RWPE1 (cell line): ENCODE data around the gene HOOK2.

Source experiments
- CTCF ChIA-PET: fragments of 350-600 bp; sonication (Branson Sonifier 250); formaldehyde crosslinking; extraction: SDS; loops from one replicate; lab custom pipeline; 2021; lab: Yijun Ruan, JAX
- POLR2A ChIA-PET: fragments of 400-600 bp; formaldehyde crosslinking; extraction: SDS; loops from one replicate; lab custom pipeline; 2020; ENCODE audit warnings: antibody characterized with exemption; ENCODE audit not compliant: low non-redundant PET; lab: Yijun Ruan, JAX
- DNase-seq: peaks from one replicate; pipeline ENCODE4 v3.0.0; 2012; ENCODE audit warnings: low spot score
- H3K27ac ChIP-seq: fragments of 450-650 bp; 2 replicates; pipeline ENCODE4 v1.5.1; 2017
- TF ChIP-seq, protein P1 (sequence below): fragments of 450-650 bp; conservative IDR thresholded peaks from 2 replicates; pipeline ENCODE4 v1.5.1; 2017; ENCODE audit warnings: low read depth, mild to moderate bottlenecking

Gene HOOK2

DNA sequence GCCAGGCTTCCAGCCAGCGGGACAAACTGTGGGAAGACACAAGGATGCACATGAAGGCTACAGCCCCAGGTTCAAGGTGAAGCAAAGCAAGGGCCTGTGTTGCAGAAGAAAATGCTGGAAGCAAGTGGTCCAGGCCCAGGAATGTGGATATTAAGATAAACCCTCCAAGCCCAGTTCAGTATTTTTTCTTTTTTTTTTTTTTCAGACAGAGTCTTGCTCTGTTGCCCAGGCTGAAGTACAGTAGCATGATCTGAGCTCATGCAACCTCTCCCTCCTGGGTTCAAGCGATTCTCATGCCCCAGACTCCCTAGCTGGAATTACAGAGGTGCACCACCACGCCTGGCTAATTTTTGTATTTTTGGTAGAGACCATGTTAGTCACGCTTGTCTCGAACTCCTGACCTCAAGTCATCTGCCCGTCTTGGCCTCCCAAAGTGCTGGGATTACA, 21.8 kb upstream of the HOOK2 start:
- POLR2A ChIA-PET, result interaction anchor here (0.7 kb wide), 1 partner anchor 43 kb away, joined by 5 read pairs; no protein-coding TSS in a partner anchor

DNA sequence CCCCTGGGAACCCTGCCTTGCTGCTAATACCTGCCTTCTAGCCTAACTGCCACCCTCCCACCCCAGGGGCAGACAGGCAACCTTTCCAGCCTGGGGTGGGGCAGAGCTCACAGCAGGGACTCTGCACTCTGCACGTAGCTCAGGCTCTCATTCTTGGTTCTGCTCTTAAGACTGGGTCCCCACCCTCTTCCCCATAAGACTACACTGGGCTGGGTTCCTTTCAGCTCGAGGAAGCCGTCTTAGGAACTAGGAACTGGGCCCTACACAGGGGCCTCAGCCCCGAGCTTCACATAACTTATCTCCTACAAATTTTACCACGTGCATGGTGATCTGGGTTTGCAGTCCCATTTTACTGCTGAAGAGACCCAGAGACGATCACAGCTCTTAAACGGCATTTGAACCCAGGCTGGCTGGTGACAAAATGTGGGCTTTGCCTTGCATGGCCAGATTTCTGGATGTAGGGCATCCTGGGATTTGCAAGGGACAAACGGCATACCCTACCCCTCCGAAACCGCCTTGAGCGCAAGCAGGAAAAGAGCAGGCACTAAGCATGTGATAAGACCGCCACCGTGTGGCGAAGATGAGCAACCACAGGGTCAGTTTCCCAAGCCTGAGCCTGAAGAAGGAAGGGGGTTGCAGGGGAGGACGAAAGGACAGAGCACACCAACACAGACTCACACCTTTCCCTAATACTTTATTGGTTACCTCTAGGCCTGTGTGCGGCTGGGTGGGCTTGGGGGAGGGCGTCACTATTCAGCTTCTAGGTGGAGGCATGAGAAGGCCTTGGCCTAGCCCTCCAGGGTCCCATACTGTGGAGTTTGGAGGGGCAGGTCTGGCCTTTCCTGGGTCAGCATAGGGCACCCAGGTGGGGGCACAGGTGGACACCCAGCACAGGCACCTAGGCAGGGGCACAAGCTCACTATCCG, 21.1 kb upstream of the HOOK2 start:
- TF ChIP-seq, protein P1, sequence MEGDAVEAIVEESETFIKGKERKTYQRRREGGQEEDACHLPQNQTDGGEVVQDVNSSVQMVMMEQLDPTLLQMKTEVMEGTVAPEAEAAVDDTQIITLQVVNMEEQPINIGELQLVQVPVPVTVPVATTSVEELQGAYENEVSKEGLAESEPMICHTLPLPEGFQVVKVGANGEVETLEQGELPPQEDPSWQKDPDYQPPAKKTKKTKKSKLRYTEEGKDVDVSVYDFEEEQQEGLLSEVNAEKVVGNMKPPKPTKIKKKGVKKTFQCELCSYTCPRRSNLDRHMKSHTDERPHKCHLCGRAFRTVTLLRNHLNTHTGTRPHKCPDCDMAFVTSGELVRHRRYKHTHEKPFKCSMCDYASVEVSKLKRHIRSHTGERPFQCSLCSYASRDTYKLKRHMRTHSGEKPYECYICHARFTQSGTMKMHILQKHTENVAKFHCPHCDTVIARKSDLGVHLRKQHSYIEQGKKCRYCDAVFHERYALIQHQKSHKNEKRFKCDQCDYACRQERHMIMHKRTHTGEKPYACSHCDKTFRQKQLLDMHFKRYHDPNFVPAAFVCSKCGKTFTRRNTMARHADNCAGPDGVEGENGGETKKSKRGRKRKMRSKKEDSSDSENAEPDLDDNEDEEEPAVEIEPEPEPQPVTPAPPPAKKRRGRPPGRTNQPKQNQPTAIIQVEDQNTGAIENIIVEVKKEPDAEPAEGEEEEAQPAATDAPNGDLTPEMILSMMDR, result peak; percentile 90
- POLR2A ChIA-PET, result interaction anchor here (1.2 kb wide), 1 partner anchor 19 kb away, joined by 8 read pairs; no protein-coding TSS in a partner anchor
- CTCF ChIA-PET, result interaction anchor here (0.5 to 3.2 kb wide), 21 partner anchors 9 to 979 kb away, joined by 3 to 36 read pairs (median 4); partner anchors contain the start of genes BEST2 and GCDH
- DNase-seq, result peak; percentile 51
- peak overlapping the region; percentile 100 for H3K27ac ChIP-seq

More for the DNA sequence above, 21.8 kb upstream of the HOOK2 start:
- CTCF ChIA-PET, result interaction anchor here (1.0 to 3.2 kb wide), 6 partner anchors 20 to 50 kb away, joined by 3 to 36 read pairs (median 12); no protein-coding TSS in a partner anchor
- DNase-seq, result no peak
- peak overlapping the region; percentile 100 for H3K27ac ChIP-seq
- TF ChIP-seq, protein P1, result no peak

DNA sequence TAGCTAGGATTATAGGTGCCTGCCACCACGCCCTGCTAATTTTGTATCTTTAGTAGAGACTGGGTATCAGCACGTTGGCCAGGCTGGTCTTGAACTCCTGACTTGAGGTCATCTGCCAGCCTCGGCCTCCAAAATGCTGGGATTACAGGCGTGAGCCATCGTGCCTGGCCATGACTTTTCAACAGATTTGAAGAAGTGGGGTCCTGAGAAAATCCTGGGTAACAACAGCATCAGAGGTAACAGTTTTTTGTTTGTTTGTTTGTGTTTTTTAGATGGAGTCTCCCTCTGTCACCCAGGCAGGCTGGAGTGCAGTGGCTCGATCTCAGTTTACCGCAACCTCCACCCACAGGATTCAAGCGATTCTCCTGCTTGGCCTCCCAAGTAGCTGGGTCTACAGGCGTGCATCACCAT, 19.6 kb upstream of the HOOK2 start:
- TF ChIP-seq, protein P1, result no peak
- ChIA-PET CTCF (interaction anchor here (0.6 to 3.2 kb wide), 6 partner anchors 18 to 77 kb away, joined by 3 to 36 read pairs (median 10); no protein-coding TSS in a partner anchor), POLR2A (interaction anchor here (0.7 to 7.3 kb wide), 3 partner anchors 16 to 33 kb away, joined by 4 to 120 read pairs (median 9); partner anchors contain the start of gene HOOK2)
- H3K27ac ChIP-seq, result peak overlapping the region; percentile 100
- DNase-seq, result no peak

DNA sequence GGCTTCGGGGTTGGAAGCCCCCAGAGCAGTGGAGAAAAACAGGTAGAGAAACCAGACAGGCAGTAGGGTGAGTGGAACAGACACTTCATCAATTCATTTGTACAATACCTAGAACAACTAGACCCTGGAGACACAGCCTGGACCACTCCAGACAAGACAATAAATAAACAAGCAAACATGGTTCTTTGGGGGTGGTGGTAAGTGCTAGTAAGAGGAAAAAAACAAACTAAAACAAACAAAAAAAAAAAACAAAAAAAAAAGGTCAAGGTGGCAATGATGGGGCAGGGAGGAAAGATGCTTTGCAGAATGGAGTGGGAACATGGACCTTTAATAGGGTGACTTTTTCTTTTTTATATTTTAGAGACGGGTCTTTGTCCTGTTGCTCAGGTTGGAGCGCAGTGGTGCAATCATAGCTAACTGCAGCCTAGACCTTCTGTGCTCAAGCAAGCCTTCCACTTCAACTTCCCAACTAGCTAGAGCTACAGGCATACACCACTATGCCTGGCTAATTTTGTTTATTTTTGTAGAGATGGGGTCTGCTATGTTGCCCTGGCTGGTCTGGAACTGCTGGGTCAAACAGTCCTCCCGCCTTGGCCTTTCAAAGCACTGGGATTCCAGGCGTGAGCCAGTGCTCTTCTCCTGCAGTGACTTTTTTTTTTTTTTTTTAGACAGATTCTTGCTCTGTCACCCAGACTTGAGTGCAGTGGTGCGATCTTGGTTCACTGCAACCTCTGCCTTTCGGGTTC, 19.0 kb upstream of the HOOK2 start:
- no peak for DNase-seq
- peak overlapping the region; percentile 100 for H3K27ac ChIP-seq
- ChIA-PET POLR2A (interaction anchor here (0.7 to 7.3 kb wide), 3 partner anchors 17 to 32 kb away, joined by 4 to 120 read pairs (median 9); partner anchors contain the start of gene HOOK2), CTCF (interaction anchor here (0.6 to 3.2 kb wide), 4 partner anchors 17 to 161 kb away, joined by 3 to 36 read pairs (median 4); partner anchors contain the start of gene HOOK2)
- TF ChIP-seq, protein P1, result no peak

DNA sequence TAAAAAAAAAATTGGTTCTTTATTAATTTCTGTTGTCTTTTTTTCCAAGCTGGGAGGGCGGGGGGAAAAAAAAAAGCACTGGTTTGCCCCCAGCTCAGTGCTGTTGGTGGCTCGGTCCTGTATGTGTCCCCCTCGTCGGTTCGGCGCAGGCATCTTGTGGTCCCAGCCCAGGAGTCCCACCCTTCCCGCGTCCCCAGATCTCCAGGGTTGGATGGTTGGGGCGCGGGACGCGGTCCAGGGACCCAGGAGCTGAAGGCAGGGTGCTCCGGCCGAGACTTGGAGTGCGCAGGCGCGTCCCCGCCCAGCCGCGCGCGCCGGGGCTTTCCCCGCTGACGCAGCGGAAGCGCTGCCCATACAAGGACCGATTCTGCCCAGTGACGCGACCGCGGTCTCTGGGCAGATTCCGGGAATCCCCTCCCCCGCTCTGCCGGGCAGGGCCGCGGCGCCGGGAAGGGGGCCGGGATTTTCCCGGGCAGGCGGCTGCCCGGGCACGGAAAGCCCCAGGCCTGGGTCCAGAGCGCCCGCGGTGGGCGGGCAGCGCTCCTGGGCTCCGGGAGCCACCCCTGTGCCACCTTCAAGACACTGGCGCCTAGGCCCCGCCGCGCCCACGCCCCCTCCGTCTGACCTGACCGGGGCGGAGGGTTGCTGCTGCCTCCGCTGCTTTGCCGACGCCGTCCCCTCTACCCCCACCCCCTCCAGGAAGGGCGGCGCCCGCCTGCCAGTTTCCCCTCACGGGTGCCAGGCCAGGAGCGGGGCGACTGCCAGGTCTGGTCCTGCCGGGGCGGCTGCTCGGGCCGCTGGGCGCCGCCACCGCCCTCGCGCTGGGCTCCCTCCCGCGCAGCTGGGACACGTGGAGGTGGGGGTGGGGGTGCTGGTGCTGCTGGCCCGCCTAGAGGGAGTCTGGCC, 18.2 kb upstream of the HOOK2 start:
- H3K27ac ChIP-seq, result peak overlapping the region; percentile 100
- CTCF ChIA-PET, result interaction anchor here (0.6 to 3.6 kb wide), 7 partner anchors 11 to 162 kb away, joined by 3 to 40 read pairs (median 3); partner anchors contain the start of gene HOOK2
- POLR2A ChIA-PET, result interaction anchor here (0.8 to 7.3 kb wide), 3 partner anchors 11 to 79 kb away, joined by 11 to 120 read pairs (median 15); partner anchors contain the start of gene HOOK2
- peak; percentile 92 for DNase-seq
- TF ChIP-seq, protein P1, result no peak
